ENCODE data around the gene DYNLL1. TPM values are rescaled to one million over a fixed set of nuclear protein-coding genes. Genes with fewer than 3 reads are reported as not detected.

Gene DYNLL1
- total and polyA plus RNA-seq, 2 of the 4 experiments (the other 2 are of a cell fraction) = 663 to 696 TPM

GRCh38 chr12:120537856-120538220, 41.9 kb downstream of the DYNLL1 start:
- no peak overlapping the region for H2AK5ac ChIP-seq (ENCODE audit: low read depth, low read length)
- peaks cover 9% of the 10 kb centered on the region; the same call in 1 of the 2 replicates for H3K4me1 ChIP-seq (ENCODE audit: control insufficient read depth, insufficient read depth, low read length)
- H3K14ac ChIP-seq (replicated peaks; ENCODE audit: low read depth, low read length) = no peak overlapping the region
- H2AFZ ChIP-seq (replicated peaks; ENCODE audit: low read length, poor library complexity) = no peak overlapping the region
- 100% methylated on average over 1 of the region's 4 CpGs; no CpG with 5 or more reads in 1 of the 2 experiments for WGBS, 2 experiments (ENCODE audit: extremely low coverage in 2 of 2, insufficient read length in 1 of 2)
- ChIA-PET CTCF (interaction anchor here (0.6 kb wide), 1 partner anchor 223 kb away, joined by 3 read pairs; no protein-coding TSS in a partner anchor), POLR2A (ENCODE audit: unreplicated experiment) (no interaction called here)
- H2BK20ac ChIP-seq (ENCODE audit: low read depth, low read length) = no peak overlapping the region
- H2BK15ac ChIP-seq (ENCODE audit: low read depth, low read length) = no peak overlapping the region
- no peaks in the 10 kb centered on the region for H3K27me3 ChIP-seq (ENCODE audit: control insufficient read depth, insufficient read depth, low read length)
- DNase-seq = no peak
- H3K9me3 ChIP-seq (ENCODE audit: control insufficient read depth, insufficient read depth, low read length) = no peaks in the 10 kb centered on the region
- no peak overlapping the region for H3K4ac ChIP-seq (ENCODE audit: low read depth, low read length)
- H4K91ac ChIP-seq (ENCODE audit: insufficient read depth, low read depth, low read length) = no peak overlapping the region
- H4K5ac ChIP-seq (ENCODE audit: low read depth, low read length) = no peak overlapping the region
- no TSS peak for BruUV-seq (replicated peaks)
- no peak overlapping the region for H3K56ac ChIP-seq (ENCODE audit: extremely low read depth, insufficient read depth, low read length)
- peak overlapping the region; percentile 35; the same call in 1 of the 2 replicates for H3K4me2 ChIP-seq (ENCODE audit: low read depth, low read length)
- ATAC-seq (ENCODE audit: low read depth) = no peak
- H4K8ac ChIP-seq (ENCODE audit: low read depth in 2 of 2, low read length in 2 of 2) = no peak overlapping the region
- TF ChIP-seq, protein P1, sequence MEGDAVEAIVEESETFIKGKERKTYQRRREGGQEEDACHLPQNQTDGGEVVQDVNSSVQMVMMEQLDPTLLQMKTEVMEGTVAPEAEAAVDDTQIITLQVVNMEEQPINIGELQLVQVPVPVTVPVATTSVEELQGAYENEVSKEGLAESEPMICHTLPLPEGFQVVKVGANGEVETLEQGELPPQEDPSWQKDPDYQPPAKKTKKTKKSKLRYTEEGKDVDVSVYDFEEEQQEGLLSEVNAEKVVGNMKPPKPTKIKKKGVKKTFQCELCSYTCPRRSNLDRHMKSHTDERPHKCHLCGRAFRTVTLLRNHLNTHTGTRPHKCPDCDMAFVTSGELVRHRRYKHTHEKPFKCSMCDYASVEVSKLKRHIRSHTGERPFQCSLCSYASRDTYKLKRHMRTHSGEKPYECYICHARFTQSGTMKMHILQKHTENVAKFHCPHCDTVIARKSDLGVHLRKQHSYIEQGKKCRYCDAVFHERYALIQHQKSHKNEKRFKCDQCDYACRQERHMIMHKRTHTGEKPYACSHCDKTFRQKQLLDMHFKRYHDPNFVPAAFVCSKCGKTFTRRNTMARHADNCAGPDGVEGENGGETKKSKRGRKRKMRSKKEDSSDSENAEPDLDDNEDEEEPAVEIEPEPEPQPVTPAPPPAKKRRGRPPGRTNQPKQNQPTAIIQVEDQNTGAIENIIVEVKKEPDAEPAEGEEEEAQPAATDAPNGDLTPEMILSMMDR (conservative IDR thresholded peaks at IDR 0.05; ENCODE audit: low read depth, low read length) = no peak
- TF ChIP-seq BHLHE40 (IDR thresholded peaks at IDR 0.05; ENCODE audit: low read depth, low read length) = no peak
- TF ChIP-seq CHD1 (IDR thresholded peaks at IDR 0.05; ENCODE audit: low read depth, low read length) = no peak
- TF ChIP-seq MXI1 (IDR thresholded peaks at IDR 0.05; ENCODE audit: borderline replicate concordance, low read depth, low read length) = no peak
- no peak for TF ChIP-seq MAFK (IDR thresholded peaks at IDR 0.05; ENCODE audit: low read depth, low read length)
- no peak overlapping the region for H3K27ac ChIP-seq (ENCODE audit: insufficient read depth, low read length)
- H2BK120ac ChIP-seq (ENCODE audit: low read depth, low read length) = no peak overlapping the region
- in situ Hi-C loops (cut with MboI; ENCODE audit: low sequenced_read_pairs) = no loop called here
- peaks cover 6% of the 10 kb centered on the region for H3K36me3 ChIP-seq (ENCODE audit: control insufficient read depth, insufficient read depth, low read length)
- no peak overlapping the region for H3K18ac ChIP-seq (ENCODE audit: low read depth, low read length)
- peaks cover 79% of the 10 kb centered on the region for H4K20me1 ChIP-seq (ENCODE audit: insufficient read depth, low read length)
- peaks cover 25% of the 10 kb centered on the region for H3K9me1 ChIP-seq (ENCODE audit: insufficient read depth, low read length)
- H3K79me1 ChIP-seq (ENCODE audit: low read depth in 1 of 2, low read length in 2 of 2) = peaks cover 13 to 70% of the 10 kb centered on the region in 2 experiments
- dilution Hi-C loops (cut with HindIII; ENCODE audit: low sequenced_read_pairs, unreplicated experiment) = no loop called here
- H3K9ac ChIP-seq (ENCODE audit: low read depth, low read length) = no peak overlapping the region; the same call in 1 of the 2 replicates
- intact Hi-C loops (cut with micrococcal nuclease) = no loop called here
- H3K4me3 ChIP-seq (ENCODE audit: insufficient read depth, low read depth, low read length) = no peak overlapping the region
- H2BK5ac ChIP-seq (ENCODE audit: low read depth, low read length, poor library complexity, severe bottlenecking) = no peak overlapping the region
- H3K23ac ChIP-seq (ENCODE audit: low read depth, low read length) = no peak overlapping the region
- H2AK9ac ChIP-seq (replicated peaks; ENCODE audit: low read depth, low read length, poor library complexity) = no peak overlapping the region

Measured in IMR-90 (cell line).